Common myeloid progenitor, CD34-positive (primary cell): ENCODE data around the gene UCKL1.

ENCODE experiments used
- CTCF ChIA-PET: fragments of 350-600 bp; sonication (Branson Sonifier 250); formaldehyde crosslinking; loops from one replicate; lab custom pipeline; 2021; ENCODE audit warnings: antibody characterized with exemption; lab: Charles Lee
- POLR2A ChIA-PET: fragments of 350-600 bp; sonication (Branson Sonifier 250); formaldehyde crosslinking; loops from one replicate; lab custom pipeline; 2021; ENCODE audit warnings: antibody characterized with exemption; lab: Charles Lee
- DNase-seq, 3 donors: peaks; one replicate each; pipeline versions ENCODE4 v3.0.0 to v3.0.0-alpha.2; 2013
- H3K27ac ChIP-seq, 2 experiments: 1 replicate in 1 of 2; 2 replicates in 1 of 2; pipeline ENCODE4 v1.7.0; 2013; ENCODE audit warnings: inconsistent platforms in 2 of 2, low read length in 2 of 2, mild to moderate bottlenecking in 2 of 2, low read depth in 1 of 2, moderate library complexity in 1 of 2; ENCODE audit not compliant: severe bottlenecking in 2 of 2, insufficient read depth in 1 of 2, poor library complexity in 1 of 2
- H3K27me3 ChIP-seq, 5 experiments: replicated peaks in 2 of 5; 1 replicate in 3 of 5; 2 replicates in 2 of 5; pipeline versions ENCODE4 v1.6.1 to v1.7.0; 2013; ENCODE audit warnings: low read length in 4 of 5, mild to moderate bottlenecking in 2 of 5, moderate library complexity in 2 of 5, inconsistent platforms in 1 of 5; ENCODE audit not compliant: insufficient read depth in 5 of 5, control insufficient read depth in 4 of 5
- H3K36me3 ChIP-seq, 4 experiments: 1 replicate in 2 of 4; 2 replicates in 2 of 4; pipeline versions ENCODE4 v1.6.1 to v1.7.0; 2013; ENCODE audit warnings: low read length in 3 of 4, control low read depth in 1 of 4, mild to moderate bottlenecking in 1 of 4; ENCODE audit not compliant: control insufficient read depth in 4 of 4, insufficient read depth in 4 of 4
- H3K4me1 ChIP-seq, 4 experiments: 1 replicate in 3 of 4; 2 replicates in 1 of 4; pipeline versions ENCODE4 v1.6.1 to v1.7.1; 2013; ENCODE audit warnings: low read length in 3 of 4, mild to moderate bottlenecking in 3 of 4, control low read depth in 1 of 4, inconsistent platforms in 1 of 4, moderate library complexity in 1 of 4; ENCODE audit not compliant: control insufficient read depth in 4 of 4, insufficient read depth in 4 of 4; ENCODE audit errors: control extremely low read depth in 1 of 4
- H3K4me3 ChIP-seq, 7 experiments: 1 replicate in 4 of 7; 2 replicates in 3 of 7; pipeline versions ENCODE4 v1.5.1 to v1.7.0; 2013; ENCODE audit warnings: mild to moderate bottlenecking in 7 of 7, low read length in 6 of 7, moderate library complexity in 6 of 7, inconsistent platforms in 2 of 7, low read depth in 2 of 7, control low read depth in 1 of 7; ENCODE audit not compliant: insufficient read depth in 4 of 7, control insufficient read depth in 1 of 7; ENCODE audit errors: extremely low read depth in 1 of 7
- H3K9me3 ChIP-seq, 5 experiments: 1 replicate in 4 of 5; 2 replicates in 1 of 5; pipeline versions ENCODE4 v1.6.1 to v1.7.1; 2013; ENCODE audit warnings: low read length in 4 of 5, mild to moderate bottlenecking in 2 of 5, inconsistent platforms in 1 of 5, low read depth in 1 of 5, moderate library complexity in 1 of 5; ENCODE audit not compliant: control insufficient read depth in 4 of 5, insufficient read depth in 2 of 5; ENCODE audit errors: control extremely low read depth in 1 of 5
- WGBS: methylation state at CpG from one replicate; pipeline ENCODE4 v1.1.5; 2013; ENCODE audit not compliant: insufficient coverage; 5-methylcytosine and 5-hydroxymethylcytosine counted together

Gene UCKL1

GRCh38 chr20:63968136-63968927 lies 12.1 kb upstream of the UCKL1 start:
- peaks cover 0 to 29% (median 23%) of the 10 kb centered on the region in 4 experiments for H3K4me1 ChIP-seq
- 72% methylated on average over 13 of the region's 14 CpGs for WGBS
- ChIA-PET CTCF (interaction anchor here (0.6 to 1.7 kb wide), 2 partner anchors 12 to 62 kb away, joined by 3 to 6 read pairs; partner anchors contain the start of gene SAMD10), POLR2A (no interaction called here)
- H3K36me3 ChIP-seq = peaks cover 8 to 42% (median 27%) of the 10 kb centered on the region in 4 experiments
- peak overlapping the region in 6 of 7 experiments; percentile 37 to 86 (median 79) for H3K4me3 ChIP-seq
- H3K9me3 ChIP-seq = peaks cover 0 to 16% (median 0%) of the 10 kb centered on the region in 5 experiments
- DNase-seq = no peak
- no peaks in the 10 kb centered on the region for H3K27me3 ChIP-seq
- H3K27ac ChIP-seq = peak overlapping the region; percentile 54 to 83

- ChIA-PET POLR2A (no interaction called here), CTCF (interaction anchor here (0.6 to 1.7 kb wide), 2 partner anchors 12 to 61 kb away, joined by 3 to 6 read pairs; partner anchors contain the start of gene SAMD10)
- WGBS = 89% methylated on average over 26 of the region's 28 CpGs
- peaks cover 0 to 16% (median 0%) of the 10 kb centered on the region in 5 experiments for H3K9me3 ChIP-seq
- H3K4me1 ChIP-seq = peaks cover 0 to 29% (median 23%) of the 10 kb centered on the region in 4 experiments
- no peak overlapping the region for H3K27ac ChIP-seq
- DNase-seq = no peak
- H3K36me3 ChIP-seq = peaks cover 8 to 50% (median 33%) of the 10 kb centered on the region in 4 experiments
- H3K27me3 ChIP-seq = no peaks in the 10 kb centered on the region
- H3K4me3 ChIP-seq = no peak overlapping the region
Measured at GRCh38 chr20:63967330-63968135, 11.3 kb upstream of the UCKL1 start.

GRCh38 chr20:63966944-63967322 lies 10.7 kb upstream of the UCKL1 start:
- H3K9me3 ChIP-seq = peaks cover 0 to 16% (median 0%) of the 10 kb centered on the region in 5 experiments
- no peak for DNase-seq
- peaks cover 10 to 56% (median 39%) of the 10 kb centered on the region in 4 experiments for H3K36me3 ChIP-seq
- peaks cover 0 to 24% (median 20%) of the 10 kb centered on the region in 4 experiments for H3K4me1 ChIP-seq
- H3K27me3 ChIP-seq = no peaks in the 10 kb centered on the region
- H3K27ac ChIP-seq = no peak overlapping the region
- no peak overlapping the region for H3K4me3 ChIP-seq
- WGBS = 97% methylated on average over 11 of the region's 13 CpGs
- ChIA-PET CTCF (interaction anchor here (1.7 kb wide), 1 partner anchor 13 kb away, joined by 6 read pairs; the partner anchor contains the start of gene SAMD10), POLR2A (no interaction called here)

- H3K4me3 ChIP-seq = peak overlapping the region in 1 of 7 experiments; percentile 5
- no peak for DNase-seq
- POLR2A ChIA-PET = no interaction called here
- CTCF ChIA-PET = interaction anchor here (1.7 kb wide), 1 partner anchor 14 kb away, joined by 6 read pairs; the partner anchor contains the start of gene SAMD10
- no peaks in the 10 kb centered on the region for H3K27me3 ChIP-seq
- no peak overlapping the region for H3K27ac ChIP-seq
- peaks cover 0 to 16% (median 0%) of the 10 kb centered on the region in 5 experiments for H3K9me3 ChIP-seq
- H3K36me3 ChIP-seq = peaks cover 10 to 61% (median 43%) of the 10 kb centered on the region in 4 experiments
- peaks cover 0 to 24% (median 19%) of the 10 kb centered on the region in 4 experiments for H3K4me1 ChIP-seq
- WGBS = 96% methylated on average over 25 of the region's 27 CpGs
Measured at GRCh38 chr20:63966172-63966943, 10.1 kb upstream of the UCKL1 start.

- WGBS = 98% methylated on average over 12 of the region's 16 CpGs
- H3K9me3 ChIP-seq = peaks cover 0 to 16% (median 0%) of the 10 kb centered on the region in 5 experiments
- no peak for DNase-seq
- H3K4me1 ChIP-seq = peaks cover 0 to 17% (median 14%) of the 10 kb centered on the region in 4 experiments
- H3K36me3 ChIP-seq = peaks cover 12 to 74% (median 52%) of the 10 kb centered on the region in 4 experiments
- H3K27me3 ChIP-seq = no peaks in the 10 kb centered on the region
- no peak overlapping the region for H3K27ac ChIP-seq
- POLR2A ChIA-PET = no interaction called here
- H3K4me3 ChIP-seq = no peak overlapping the region
- CTCF ChIA-PET = interaction anchor here (0.6 to 1.2 kb wide), 3 partner anchors 9 to 16 kb away, joined by 3 to 4 read pairs (median 3); partner anchors contain the start of gene PRPF6
Measured at GRCh38 chr20:63964412-63964811, 8.2 kb upstream of the UCKL1 start.

GRCh38 chr20:63963784-63964301 lies 7.6 kb upstream of the UCKL1 start:
- peaks cover 13 to 79% (median 56%) of the 10 kb centered on the region in 4 experiments for H3K36me3 ChIP-seq
- H3K27me3 ChIP-seq = no peaks in the 10 kb centered on the region
- no peak overlapping the region for H3K4me3 ChIP-seq
- peaks cover 0 to 16% (median 0%) of the 10 kb centered on the region in 5 experiments for H3K9me3 ChIP-seq
- WGBS = 97% methylated on average over 15 of the region's 16 CpGs
- peaks cover 0 to 14% (median 10%) of the 10 kb centered on the region in 4 experiments for H3K4me1 ChIP-seq
- CTCF ChIA-PET = interaction anchor here (0.6 to 1.2 kb wide), 3 partner anchors 10 to 17 kb away, joined by 3 to 4 read pairs (median 3); partner anchors contain the start of gene PRPF6
- H3K27ac ChIP-seq = no peak overlapping the region
- DNase-seq = no peak
- POLR2A ChIA-PET = no interaction called here
